ENCODE results near the gene KCNJ6. TPM values are rescaled to one million over a fixed set of nuclear protein-coding genes. Genes with fewer than 3 reads are reported as not detected.

KCNJ6 gene
- total and polyA plus RNA-seq, 2 of the 8 experiments (the other 6 are each of a cell fraction or from before 2014, with no cell fraction given), result 0.51 to 1.2 TPM

DNA sequence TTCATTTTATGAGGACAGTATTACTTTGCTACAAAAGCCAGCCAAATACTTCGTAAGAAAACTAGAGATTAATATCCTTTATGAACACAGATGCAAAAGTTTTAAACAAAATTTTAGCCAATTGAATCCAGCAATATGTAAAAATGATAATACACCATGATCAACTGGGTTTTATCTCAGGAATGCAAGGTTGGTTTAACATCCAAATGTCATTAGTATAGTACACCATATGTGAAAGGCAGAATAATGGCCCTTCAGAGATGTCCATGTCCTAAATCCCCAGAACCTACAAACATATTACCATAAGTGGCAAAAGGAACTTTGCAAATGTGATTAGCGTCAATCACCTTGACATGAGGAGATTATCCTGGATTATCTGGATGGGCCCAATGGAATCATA lies 16.7 kb upstream of the KCNJ6 start:
- CTCF ChIA-PET (ENCODE audit: partially characterized antibody), result no interaction called here
- POLR2A ChIA-PET (ENCODE audit: partially characterized antibody), result no interaction called here

More for the DNA sequence above, 16.7 kb upstream of the KCNJ6 start:
- H2BK120ac ChIP-seq (replicated peaks; ENCODE audit: low read depth, low read length), result no peak overlapping the region
- no peak overlapping the region for H2BK12ac ChIP-seq (ENCODE audit: low read depth, low read length)
- H3K18ac ChIP-seq (ENCODE audit: extremely low read depth, low read length), result no peak overlapping the region
- no peak overlapping the region for H3K27ac ChIP-seq (ENCODE audit: low read depth, low read length)
- no peak for FAIRE-seq
- no peaks in the 10 kb centered on the region for H3K4me1 ChIP-seq (replicated peaks in 1 of 4; ENCODE audit: control insufficient read depth in 3 of 4, insufficient read depth in 4 of 4, low read length in 3 of 4)
- H2BK5ac ChIP-seq (ENCODE audit: low read depth, low read length), result no peak overlapping the region
- H3K79me2 ChIP-seq (ENCODE audit: control insufficient read depth in 1 of 2, insufficient read depth in 2 of 2, low read length in 2 of 2), result no peaks in the 10 kb centered on the region
- H4K5ac ChIP-seq (ENCODE audit: insufficient read length, low read depth, low read length), result no peak overlapping the region
- TF ChIP-seq CHD2 (IDR thresholded peaks at IDR 0.05; ENCODE audit: low read length) (no peak), BACH1 (IDR thresholded peaks at IDR 0.05; ENCODE audit: low read length) (no peak), HDAC2 (IDR thresholded peaks at IDR 0.05; ENCODE audit: borderline replicate concordance in 1 of 2, low read depth in 2 of 2, low read length in 2 of 2) (no peak), MAFK (IDR thresholded peaks at IDR 0.05; ENCODE audit: low read depth, low read length) (no peak), RBBP5 (IDR thresholded peaks at IDR 0.05; ENCODE audit: borderline replicate concordance, low read depth, low read length) (no peak)
- TF ChIP-seq, protein P1, sequence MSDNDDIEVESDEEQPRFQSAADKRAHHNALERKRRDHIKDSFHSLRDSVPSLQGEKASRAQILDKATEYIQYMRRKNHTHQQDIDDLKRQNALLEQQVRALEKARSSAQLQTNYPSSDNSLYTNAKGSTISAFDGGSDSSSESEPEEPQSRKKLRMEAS (IDR thresholded peaks at IDR 0.05), result no peak
- TF ChIP-seq, protein P2, sequence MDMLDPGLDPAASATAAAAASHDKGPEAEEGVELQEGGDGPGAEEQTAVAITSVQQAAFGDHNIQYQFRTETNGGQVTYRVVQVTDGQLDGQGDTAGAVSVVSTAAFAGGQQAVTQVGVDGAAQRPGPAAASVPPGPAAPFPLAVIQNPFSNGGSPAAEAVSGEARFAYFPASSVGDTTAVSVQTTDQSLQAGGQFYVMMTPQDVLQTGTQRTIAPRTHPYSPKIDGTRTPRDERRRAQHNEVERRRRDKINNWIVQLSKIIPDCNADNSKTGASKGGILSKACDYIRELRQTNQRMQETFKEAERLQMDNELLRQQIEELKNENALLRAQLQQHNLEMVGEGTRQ (IDR thresholded peaks at IDR 0.05; ENCODE audit: low read length), result no peak
- H3K9ac ChIP-seq (replicated peaks in 1 of 4; ENCODE audit: extremely low read depth in 1 of 4, low read depth in 3 of 4, low read length in 3 of 4), result no peak overlapping the region
- 88% methylated on average over 2 of the region's 2 CpGs; no CpG with 5 or more reads in 1 of the 2 experiments for WGBS, 2 experiments (ENCODE audit: extremely low coverage in 1 of 2, insufficient coverage in 1 of 2, insufficient read length in 1 of 2, insufficient replicate concordance in 2 of 2, low coverage in 1 of 2, low lambda C conversion rate in 2 of 2, missing lambda C conversion rate in 1 of 2)
- no peak overlapping the region for H2AK5ac ChIP-seq (ENCODE audit: low read depth, low read length)
- no peaks in the 10 kb centered on the region for H3K36me3 ChIP-seq (ENCODE audit: control insufficient read depth in 2 of 4, insufficient read depth in 4 of 4, low read length in 3 of 4)
- no peak for DNase-seq (ENCODE audit: low read depth in 1 of 2, low spot score in 2 of 2)
- no peak overlapping the region for H3K4ac ChIP-seq (replicated peaks; ENCODE audit: insufficient read length, low read depth, low read length)
- no peaks in the 10 kb centered on the region for H4K20me1 ChIP-seq (replicated peaks in 1 of 2; ENCODE audit: control insufficient read depth in 1 of 2, insufficient read depth in 2 of 2, low read length in 2 of 2)
- H2BK20ac ChIP-seq (ENCODE audit: low read length), result no peak overlapping the region
- no peaks in the 10 kb centered on the region for H3K79me1 ChIP-seq (ENCODE audit: low read depth, low read length)
- 0 out of 4 replicates have a peak, but pooled peaks cover 0 to 5% of the 10 kb centered on the region in 2 experiments for H3K9me3 ChIP-seq (ENCODE audit: insufficient read depth in 2 of 2, low read depth in 1 of 2, low read length in 1 of 2)
- H2BK15ac ChIP-seq (ENCODE audit: low read length), result no peak overlapping the region
- H4K8ac ChIP-seq (ENCODE audit: extremely low read depth, insufficient read depth, low read length), result no peak overlapping the region
- H3K56ac ChIP-seq (replicated peaks; ENCODE audit: insufficient read length, low read depth, low read length), result no peak overlapping the region
- H4K91ac ChIP-seq (replicated peaks; ENCODE audit: insufficient read length, low read length), result no peak overlapping the region
- no peak overlapping the region for H3K4me3 ChIP-seq (ENCODE audit: extremely low read depth in 1 of 4, insufficient read depth in 2 of 4, low read depth in 3 of 4, low read length in 4 of 4)
- no peak overlapping the region for H3K23ac ChIP-seq (ENCODE audit: insufficient read length)
- H3K23me2 ChIP-seq (ENCODE audit: low read depth, low read length), result no peaks in the 10 kb centered on the region
- H3K14ac ChIP-seq (ENCODE audit: insufficient read length), result no peak overlapping the region
- H3K4me2 ChIP-seq (ENCODE audit: insufficient read depth in 1 of 2, low read depth in 2 of 2, low read length in 2 of 2), result no peak overlapping the region
- no peaks in the 10 kb centered on the region for H3K27me3 ChIP-seq (replicated peaks in 1 of 4; ENCODE audit: control insufficient read depth in 3 of 4, extremely low read depth in 1 of 4, insufficient read depth in 3 of 4, low read length in 3 of 4)
- H2AFZ ChIP-seq (ENCODE audit: low read length), result no peak overlapping the region
